ENCODE data around the gene SLC16A1. TPM values are rescaled to one million over a fixed set of nuclear protein-coding genes. Genes with fewer than 3 reads are reported as not detected.
A peak's percentile ranks its signal among the peaks of the same experiment; 100 is the strongest.

SLC16A1 gene
- total RNA-seq, 1 experiment from 2014 or later: 74.6 TPM

DNA sequence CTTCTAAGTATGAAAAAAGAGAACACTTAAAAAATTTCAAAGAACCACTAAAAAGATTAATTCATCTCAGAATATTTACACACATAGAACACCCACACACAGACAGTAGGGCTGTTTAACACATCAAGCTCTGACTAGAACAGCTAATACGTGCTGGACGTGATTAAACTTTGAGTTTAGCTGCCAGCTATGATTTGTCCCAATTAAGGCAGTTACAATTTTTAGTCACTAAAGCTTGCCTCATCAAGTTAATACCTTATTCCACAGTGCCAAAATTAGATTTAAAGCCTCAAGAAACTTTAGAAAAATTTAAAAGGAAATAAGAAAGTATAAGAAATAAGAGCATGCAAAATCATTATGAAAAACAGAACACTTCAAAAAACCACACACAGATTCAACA is 18.9 kb downstream of the SLC16A1 start:
- H2AFZ ChIP-seq: no peak overlapping the region
- peak overlapping the region; percentile 93 for H3K27ac ChIP-seq
- intact Hi-C loops (cut with micrococcal nuclease; ENCODE audit: unreplicated experiment): loop anchor here (2.0 kb wide), 1 partner anchor 18 kb away; no protein-coding TSS in a partner anchor
- peaks cover 6% of the 10 kb centered on the region; the same call in 1 of the 2 replicates for H3K36me3 ChIP-seq (ENCODE audit: low read depth)
- H3K9me2 ChIP-seq (ENCODE audit: insufficient read depth): no peaks in the 10 kb centered on the region
- 0 out of 2 replicates have a peak overlapping the region, but pooled peaks have one; percentile 58 for H3K4me2 ChIP-seq
- TF ChIP-seq, protein P1, sequence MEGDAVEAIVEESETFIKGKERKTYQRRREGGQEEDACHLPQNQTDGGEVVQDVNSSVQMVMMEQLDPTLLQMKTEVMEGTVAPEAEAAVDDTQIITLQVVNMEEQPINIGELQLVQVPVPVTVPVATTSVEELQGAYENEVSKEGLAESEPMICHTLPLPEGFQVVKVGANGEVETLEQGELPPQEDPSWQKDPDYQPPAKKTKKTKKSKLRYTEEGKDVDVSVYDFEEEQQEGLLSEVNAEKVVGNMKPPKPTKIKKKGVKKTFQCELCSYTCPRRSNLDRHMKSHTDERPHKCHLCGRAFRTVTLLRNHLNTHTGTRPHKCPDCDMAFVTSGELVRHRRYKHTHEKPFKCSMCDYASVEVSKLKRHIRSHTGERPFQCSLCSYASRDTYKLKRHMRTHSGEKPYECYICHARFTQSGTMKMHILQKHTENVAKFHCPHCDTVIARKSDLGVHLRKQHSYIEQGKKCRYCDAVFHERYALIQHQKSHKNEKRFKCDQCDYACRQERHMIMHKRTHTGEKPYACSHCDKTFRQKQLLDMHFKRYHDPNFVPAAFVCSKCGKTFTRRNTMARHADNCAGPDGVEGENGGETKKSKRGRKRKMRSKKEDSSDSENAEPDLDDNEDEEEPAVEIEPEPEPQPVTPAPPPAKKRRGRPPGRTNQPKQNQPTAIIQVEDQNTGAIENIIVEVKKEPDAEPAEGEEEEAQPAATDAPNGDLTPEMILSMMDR (conservative IDR thresholded peaks at IDR 0.05): no peak
- TF ChIP-seq EZH2 (IDR thresholded peaks at IDR 0.05; ENCODE audit: low read depth): no peak
- no peaks in the 10 kb centered on the region for H3K9me3 ChIP-seq (ENCODE audit: insufficient read depth, low read depth)
- H3F3A ChIP-seq (ENCODE audit: insufficient read depth, low read depth): peaks cover 37% of the 10 kb centered on the region
- ChIA-PET POLR2A (ENCODE audit: unreplicated experiment) (interaction anchor here (0.6 kb wide), 1 partner anchor 36 kb away, joined by 11 read pairs; no protein-coding TSS in a partner anchor), CTCF (interaction anchor here (0.6 to 1.0 kb wide), 2 partner anchors 136 to 221 kb away, joined by 3 read pairs; partner anchors contain the start of gene LRIG2)
- no TSS peak for BruUV-seq (replicated peaks)
- peaks cover 36% of the 10 kb centered on the region for H3K4me1 ChIP-seq (replicated peaks; ENCODE audit: insufficient read depth)
- H3K27me3 ChIP-seq (ENCODE audit: insufficient read depth, low read depth): no peaks in the 10 kb centered on the region
- peaks cover 76% of the 10 kb centered on the region for H3K79me2 ChIP-seq (ENCODE audit: low read depth)
- no peak for DNase-seq
- H4K20me1 ChIP-seq (ENCODE audit: insufficient read depth): no peaks in the 10 kb centered on the region
- H3K4me3 ChIP-seq: no peak overlapping the region

- ChIA-PET POLR2A (ENCODE audit: unreplicated experiment) (interaction anchor here (0.6 to 0.8 kb wide), 5 partner anchors 8 to 478 kb away, joined by 3 to 6 read pairs (median 4); no protein-coding TSS in a partner anchor), CTCF (interaction anchor here (0.7 to 1.5 kb wide), 2 partner anchors 138 to 458 kb away, joined by 4 to 6 read pairs; partner anchors contain the start of gene LRIG2)
- intact Hi-C loops (cut with micrococcal nuclease; ENCODE audit: unreplicated experiment): loop anchor here (2.0 kb wide), 2 partner anchors 19 to 31 kb away; no protein-coding TSS in a partner anchor
- peaks cover 6% of the 10 kb centered on the region; the same call in 1 of the 2 replicates for H3K36me3 ChIP-seq (ENCODE audit: low read depth)
- BruUV-seq (replicated peaks): TSS peak; percentile 61
- no peaks in the 10 kb centered on the region for H4K20me1 ChIP-seq (ENCODE audit: insufficient read depth)
- no peaks in the 10 kb centered on the region for H3K9me3 ChIP-seq (ENCODE audit: insufficient read depth, low read depth)
- DNase-seq: peak in 1 of 2 experiments; percentile 56
- peaks cover 41% of the 10 kb centered on the region for H3F3A ChIP-seq (ENCODE audit: insufficient read depth, low read depth)
- peaks cover 40% of the 10 kb centered on the region for H3K4me1 ChIP-seq (replicated peaks; ENCODE audit: insufficient read depth)
- H3K9me2 ChIP-seq (ENCODE audit: insufficient read depth): no peaks in the 10 kb centered on the region
- H3K27me3 ChIP-seq (ENCODE audit: insufficient read depth, low read depth): no peaks in the 10 kb centered on the region
- peak overlapping the region; percentile 20; the same call in 1 of the 2 replicates for H3K4me3 ChIP-seq
- H2AFZ ChIP-seq: peak overlapping the region; percentile 46
- H3K79me2 ChIP-seq (ENCODE audit: low read depth): peaks cover 82% of the 10 kb centered on the region
- peak overlapping the region; percentile 93 for H3K27ac ChIP-seq
- H3K4me2 ChIP-seq: peak overlapping the region; percentile 58
- no peak for TF ChIP-seq EZH2 (IDR thresholded peaks at IDR 0.05; ENCODE audit: low read depth)
- TF ChIP-seq, protein P1 (conservative IDR thresholded peaks at IDR 0.05): no peak
Observed at GRCh38 chr1:112935461-112936111, 20.4 kb downstream of the SLC16A1 start.

GRCh38 chr1:112934577-112934976 is 21.4 kb downstream of the SLC16A1 start:
- no peaks in the 10 kb centered on the region for H4K20me1 ChIP-seq (ENCODE audit: insufficient read depth)
- ChIA-PET CTCF (interaction anchor here (0.6 to 1.5 kb wide), 2 partner anchors 125 to 139 kb away, joined by 3 to 4 read pairs; partner anchors contain the start of gene LRIG2), POLR2A (ENCODE audit: unreplicated experiment) (no interaction called here)
- peak overlapping the region; percentile 93 for H3K27ac ChIP-seq
- H3K4me1 ChIP-seq (replicated peaks; ENCODE audit: insufficient read depth): peaks cover 50% of the 10 kb centered on the region
- no peak overlapping the region for H2AFZ ChIP-seq
- H3K9me2 ChIP-seq (ENCODE audit: insufficient read depth): no peaks in the 10 kb centered on the region
- DNase-seq: peak in 1 of 2 experiments; percentile 26
- no peak for TF ChIP-seq EZH2 (IDR thresholded peaks at IDR 0.05; ENCODE audit: low read depth)
- TF ChIP-seq, protein P1 (conservative IDR thresholded peaks at IDR 0.05): no peak
- H3K36me3 ChIP-seq (ENCODE audit: low read depth): peaks cover 6% of the 10 kb centered on the region; the same call in 1 of the 2 replicates
- no peak overlapping the region for H3K4me3 ChIP-seq
- BruUV-seq (replicated peaks): no TSS peak
- H3K79me2 ChIP-seq (ENCODE audit: low read depth): peaks cover 82% of the 10 kb centered on the region
- H3F3A ChIP-seq (ENCODE audit: insufficient read depth, low read depth): peaks cover 46% of the 10 kb centered on the region
- intact Hi-C loops (cut with micrococcal nuclease; ENCODE audit: unreplicated experiment): loop anchor here (2.0 kb wide), 1 partner anchor 30 kb away; no protein-coding TSS in a partner anchor
- H3K27me3 ChIP-seq (ENCODE audit: insufficient read depth, low read depth): no peaks in the 10 kb centered on the region
- peak overlapping the region; percentile 58 for H3K4me2 ChIP-seq
- no peaks in the 10 kb centered on the region for H3K9me3 ChIP-seq (ENCODE audit: insufficient read depth, low read depth)
